Lung microvascular endothelial cell (primary cell): ENCODE results near the gene EFEMP2. TPM values are rescaled to one million over a fixed set of nuclear protein-coding genes. Genes with fewer than 3 reads are reported as not detected.

Experiments used
- DNase-seq, 2 donors: peaks; one replicate each; pipeline versions ENCODE4 v3.0.0 to v3.0.0-alpha.2; 2010; ENCODE audit warnings: low read depth in 2 of 2
- total RNA-seq: library from RNA; depleted of rRNA; stranded (reverse); fragments of >200 nt; gene quantifications from 2 replicates; pipeline ENCODE4 v1.2.1, GENCODE V29; 2014

Gene EFEMP2
- total RNA-seq, 1 donor from 2014 or later, result 23.2 TPM

DNA sequence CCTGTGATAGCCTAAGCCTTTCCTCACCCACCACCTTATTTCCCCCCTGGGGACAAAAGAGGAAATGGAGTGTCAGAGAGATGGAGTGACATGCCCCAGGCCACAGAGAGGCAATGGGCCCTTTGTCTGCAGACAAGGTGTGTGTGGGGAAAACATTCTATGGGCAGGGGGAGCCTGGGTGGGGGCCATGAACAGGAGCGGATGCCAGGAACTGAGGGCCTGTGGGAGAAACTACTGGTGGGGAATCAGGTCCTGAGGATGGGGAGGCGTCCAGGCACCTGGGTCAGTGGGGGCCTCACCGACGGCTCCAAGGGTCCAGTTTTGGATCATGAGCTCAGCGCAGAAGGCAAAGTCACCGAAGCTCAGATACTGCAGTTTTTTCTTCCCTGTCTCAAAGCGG, 12.6 kb upstream of the EFEMP2 start:
- no peak for DNase-seq

DNA sequence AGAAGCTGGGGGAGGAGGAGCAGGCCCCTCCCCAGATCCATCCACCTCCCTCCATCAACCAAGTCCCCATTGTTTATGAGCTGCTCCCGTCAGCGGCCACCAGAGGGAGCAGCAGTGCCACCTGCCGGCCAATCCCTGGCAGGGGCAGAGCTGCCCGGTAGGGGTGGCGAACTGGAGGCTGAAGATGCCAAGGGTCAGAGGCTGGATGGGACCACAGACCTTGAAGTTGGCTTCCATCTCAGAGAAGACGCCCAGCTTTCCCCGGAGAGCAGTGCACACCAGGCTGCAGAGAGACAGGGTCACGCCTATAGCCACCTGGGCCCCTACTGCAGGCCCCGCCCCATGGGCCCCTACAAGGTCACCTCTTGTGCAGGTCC, 12.1 kb upstream of the EFEMP2 start:
- peak; percentile 81 to 90 for DNase-seq

- DNase-seq, result no peak
Measured at GRCh38 chr11:65883786-65884715, 11.5 kb upstream of the EFEMP2 start.

- DNase-seq, result no peak
Measured at GRCh38 chr11:65883058-65883761, 10.6 kb upstream of the EFEMP2 start.

- DNase-seq, result no peak
Measured at GRCh38 chr11:65882120-65883057, 9.8 kb upstream of the EFEMP2 start.

- DNase-seq, result no peak
Measured at GRCh38 chr11:65880844-65881421, 8.3 kb upstream of the EFEMP2 start.

GRCh38 chr11:65880027-65880426, 7.4 kb upstream of the EFEMP2 start:
- DNase-seq, result no peak

DNA sequence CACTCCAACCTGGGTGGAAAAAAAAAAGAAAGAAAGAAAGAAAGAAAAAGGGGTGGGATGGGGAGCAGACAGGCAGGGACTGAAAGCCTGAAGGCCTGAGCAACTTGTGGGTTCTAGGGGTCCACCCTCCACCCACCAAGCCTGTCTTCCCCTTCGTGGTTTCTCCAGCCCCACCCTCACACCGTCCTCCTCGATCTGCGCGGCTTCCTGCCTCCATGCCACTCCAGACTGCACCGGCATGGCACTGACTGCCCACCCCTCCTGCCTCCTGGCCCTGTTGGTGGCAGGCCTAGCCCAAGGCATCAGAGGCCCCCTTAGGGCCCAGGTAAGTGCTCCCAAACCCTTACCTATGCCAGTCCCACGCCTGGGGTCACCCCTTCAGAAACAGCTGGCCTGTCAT, 7.0 kb upstream of the EFEMP2 start, which contains the start of gene CTSW:
TSS of gene CTSW (plus strand) at position 221 of the 400 bp plus-strand sequence. CDS start at position 239, 18 bp downstream.
- DNase-seq, result no peak

DNA sequence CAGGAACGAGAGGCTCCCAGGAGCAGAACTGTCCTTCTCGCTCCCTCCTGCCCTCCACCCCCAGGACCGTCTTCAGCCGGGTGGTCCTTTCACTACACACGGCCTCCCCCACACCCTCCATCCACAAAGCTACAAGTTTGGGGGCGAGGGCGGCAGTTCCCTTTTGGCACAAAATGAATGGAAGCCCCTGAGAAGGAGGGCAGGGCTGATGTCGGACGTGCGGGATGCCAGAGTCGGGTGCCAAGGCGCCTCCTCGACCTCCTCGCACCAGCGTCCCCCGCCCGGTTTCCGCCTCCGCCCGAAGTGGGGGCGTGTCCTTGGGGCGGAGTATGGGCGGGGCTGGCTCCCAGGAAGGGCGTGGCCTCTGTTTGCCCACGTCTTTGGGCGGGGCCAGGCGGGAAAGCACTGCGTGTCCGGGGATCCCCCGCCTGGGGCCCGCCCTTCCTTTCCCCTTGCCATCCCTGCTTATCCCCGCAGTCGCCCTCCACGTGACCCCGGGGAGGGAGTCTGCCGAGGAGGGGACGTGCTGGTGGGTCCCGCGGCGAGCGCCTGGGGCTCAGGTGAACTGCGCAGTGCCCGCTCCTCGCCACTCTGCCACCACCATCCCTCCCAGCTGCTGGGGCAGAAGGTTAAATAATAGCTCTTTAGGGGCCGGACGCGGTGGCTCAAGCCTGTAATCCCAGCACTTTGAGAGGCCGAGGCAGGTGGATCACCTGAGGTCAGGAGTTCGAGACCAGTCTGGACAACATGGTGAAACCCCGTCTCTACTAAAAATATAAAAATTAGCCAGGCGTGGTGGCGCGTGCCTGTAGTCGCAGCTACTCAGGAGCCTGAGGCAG, 937 bp upstream of the EFEMP2 start:
- peak; percentile 65 to 85 for DNase-seq

- DNase-seq, result peak; percentile 30 to 35
Measured at GRCh38 chr11:65871811-65872548, 620 bp downstream of the EFEMP2 start.

DNA sequence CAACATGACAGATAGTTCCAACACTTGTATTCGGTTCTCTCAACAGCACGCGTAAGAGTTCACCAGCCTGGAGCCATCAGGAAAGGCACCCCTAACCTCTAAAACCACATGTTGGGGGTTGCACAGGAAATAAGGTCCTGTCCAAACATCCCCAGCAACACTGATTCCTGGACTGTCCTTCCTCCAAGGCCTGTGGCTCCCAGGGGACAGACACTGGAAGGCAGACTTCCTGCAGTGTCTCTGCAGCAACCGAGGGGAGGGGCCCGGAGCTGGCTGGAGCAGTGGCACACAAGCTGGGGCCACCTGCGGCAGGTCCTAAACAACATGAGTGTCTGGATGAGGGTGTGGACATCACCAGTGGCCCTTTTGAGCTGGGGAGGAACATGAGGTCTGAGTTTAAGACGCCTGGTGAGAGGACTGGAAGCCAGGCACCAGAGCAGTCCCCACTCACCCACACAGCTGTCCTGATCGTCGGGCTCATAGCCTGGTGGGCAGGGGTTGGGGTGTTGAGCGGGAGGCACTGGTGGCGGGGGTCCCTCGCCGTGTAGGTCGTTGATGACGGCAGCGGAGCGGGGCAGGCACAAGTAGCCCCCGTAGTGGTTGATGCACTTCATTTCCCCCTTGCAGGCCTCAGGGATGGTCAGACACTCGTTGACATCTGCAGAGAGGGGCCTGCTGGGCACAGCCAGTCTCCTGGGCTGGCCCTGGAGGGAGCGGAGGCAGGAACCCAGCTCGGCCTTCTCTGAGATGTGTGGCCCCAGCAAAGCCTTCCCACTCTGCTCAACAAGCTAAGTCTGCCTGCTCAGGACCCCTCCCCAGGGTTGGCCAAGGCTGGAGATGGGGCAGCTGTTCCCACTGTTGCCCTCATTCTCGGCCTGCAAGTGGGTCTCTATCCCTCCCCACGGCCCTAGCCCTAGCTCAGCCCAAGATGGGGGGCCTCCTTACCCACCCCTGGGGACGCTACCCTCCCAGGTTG, 1.6 kb downstream of the EFEMP2 start:
- peak in 1 of 2 donors; percentile 37 for DNase-seq

GRCh38 chr11:65870307-65870658, 2.3 kb downstream of the EFEMP2 start:
- no peak for DNase-seq

GRCh38 chr11:65869643-65870306, 2.8 kb downstream of the EFEMP2 start:
- no peak for DNase-seq

DNA sequence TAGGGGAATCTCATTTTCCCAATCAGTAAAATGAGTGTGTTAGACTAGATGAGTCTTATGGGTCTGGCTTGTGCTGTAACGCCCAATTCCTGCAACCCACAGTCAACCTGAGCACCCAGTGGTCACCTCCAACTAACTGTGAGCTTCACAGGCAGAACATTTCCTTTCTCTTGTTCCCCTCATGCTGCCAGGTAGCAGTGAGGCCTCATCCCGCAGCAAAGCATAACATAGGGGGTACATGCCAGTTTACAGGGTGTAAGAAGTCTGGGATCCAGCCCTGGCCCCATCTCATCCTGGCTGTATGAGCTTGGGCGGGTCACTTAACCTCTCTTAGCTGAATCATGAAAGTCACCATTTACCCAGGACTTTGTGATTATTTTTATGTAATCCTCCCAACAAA, 3.7 kb downstream of the EFEMP2 start:
- no peak for DNase-seq

GRCh38 chr11:65868076-65868667, 4.4 kb downstream of the EFEMP2 start:
- no peak for DNase-seq

DNA sequence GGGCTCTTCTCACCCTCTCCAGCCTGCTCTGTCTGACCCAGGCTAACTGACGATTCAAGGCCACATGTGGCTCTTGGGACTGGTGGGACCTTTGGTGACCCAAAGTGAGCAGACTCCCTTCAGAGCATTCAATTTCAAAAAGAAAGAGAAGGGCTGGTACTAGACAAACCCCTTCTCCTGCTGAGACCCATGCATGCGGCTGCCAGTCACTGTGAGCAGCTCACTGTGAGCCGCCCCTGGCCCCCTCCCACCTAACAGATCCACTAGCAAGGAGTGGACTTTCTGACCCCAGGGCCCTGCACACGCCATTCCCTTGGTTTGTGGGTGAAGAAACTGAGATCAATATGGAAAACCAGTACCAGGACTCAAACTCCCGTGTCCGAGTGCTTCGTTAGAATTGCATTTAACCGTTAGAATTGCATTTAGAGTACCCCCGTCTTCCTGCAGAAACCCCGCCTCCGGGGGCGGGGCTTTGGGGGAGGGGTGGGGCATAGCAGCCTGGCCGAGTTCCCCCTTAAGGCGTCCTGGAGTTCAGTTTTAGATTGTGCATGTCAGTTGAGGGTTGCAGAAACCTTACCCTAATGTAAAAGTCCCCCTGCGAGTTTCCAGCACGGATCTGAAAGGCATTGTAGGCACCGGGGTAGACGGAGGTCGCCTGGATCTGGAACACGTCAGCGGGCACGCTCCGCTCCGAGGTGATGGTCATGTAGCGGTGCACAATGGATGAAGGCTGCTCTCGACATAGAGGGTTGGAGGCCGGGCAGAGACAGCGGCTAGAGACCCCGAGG, 5.1 kb downstream of the EFEMP2 start:
- no peak for DNase-seq
